ENCODE measurements around the gene EPB41L4B.

DNA sequence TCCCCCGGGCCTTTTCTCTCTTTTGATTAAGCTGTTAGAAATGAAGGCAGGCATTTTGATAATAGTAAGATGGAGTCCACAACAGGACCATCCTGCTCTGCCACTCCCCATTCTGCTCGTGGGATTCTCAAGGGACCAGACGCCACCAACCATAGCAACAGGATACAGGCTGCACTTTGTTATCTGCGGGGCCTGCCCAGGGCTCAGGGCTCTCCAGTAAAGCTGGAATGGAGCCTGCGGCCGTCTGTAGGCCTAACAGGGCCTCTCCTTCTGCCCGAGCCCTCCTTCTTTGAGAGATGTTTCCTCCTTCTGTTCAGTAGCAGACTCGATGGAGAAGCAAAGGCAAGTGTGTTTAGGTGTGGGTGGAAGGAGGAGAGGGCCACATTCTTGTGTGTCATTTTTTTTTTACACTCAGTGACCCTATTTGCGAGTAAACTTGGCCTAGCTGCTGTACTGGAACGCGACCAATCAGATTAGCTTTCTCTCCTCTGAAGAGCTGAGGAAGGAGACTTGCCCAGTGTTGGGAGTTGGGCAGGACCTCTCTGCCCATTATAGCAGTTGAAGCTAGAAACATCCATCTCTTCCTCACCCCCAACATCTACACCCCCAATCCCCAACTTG lies 8.9 kb upstream of the EPB41L4B start:
- TF ChIP-seq, protein P1, sequence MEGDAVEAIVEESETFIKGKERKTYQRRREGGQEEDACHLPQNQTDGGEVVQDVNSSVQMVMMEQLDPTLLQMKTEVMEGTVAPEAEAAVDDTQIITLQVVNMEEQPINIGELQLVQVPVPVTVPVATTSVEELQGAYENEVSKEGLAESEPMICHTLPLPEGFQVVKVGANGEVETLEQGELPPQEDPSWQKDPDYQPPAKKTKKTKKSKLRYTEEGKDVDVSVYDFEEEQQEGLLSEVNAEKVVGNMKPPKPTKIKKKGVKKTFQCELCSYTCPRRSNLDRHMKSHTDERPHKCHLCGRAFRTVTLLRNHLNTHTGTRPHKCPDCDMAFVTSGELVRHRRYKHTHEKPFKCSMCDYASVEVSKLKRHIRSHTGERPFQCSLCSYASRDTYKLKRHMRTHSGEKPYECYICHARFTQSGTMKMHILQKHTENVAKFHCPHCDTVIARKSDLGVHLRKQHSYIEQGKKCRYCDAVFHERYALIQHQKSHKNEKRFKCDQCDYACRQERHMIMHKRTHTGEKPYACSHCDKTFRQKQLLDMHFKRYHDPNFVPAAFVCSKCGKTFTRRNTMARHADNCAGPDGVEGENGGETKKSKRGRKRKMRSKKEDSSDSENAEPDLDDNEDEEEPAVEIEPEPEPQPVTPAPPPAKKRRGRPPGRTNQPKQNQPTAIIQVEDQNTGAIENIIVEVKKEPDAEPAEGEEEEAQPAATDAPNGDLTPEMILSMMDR (IDR thresholded peaks at IDR 0.05): no peak
- no peak for TF ChIP-seq POLR2A (IDR thresholded peaks at IDR 0.05)

All from thyroid gland (tissue), 4 donors.